Calu3 (cell line): Measurements from ENCODE around the gene ABHD8. TPM values are rescaled to one million over a fixed set of nuclear protein-coding genes. Genes with fewer than 3 reads are reported as not detected.

Experiments
- BruUV-seq: library from RNA; stranded (reverse); fragments of 400-500 nt; replicated peaks from 2 replicates; lab custom pipeline; 2021; lab: Mats Ljungman, UMichigan
- CTCF ChIA-PET: fragments of 300-600 bp; sonication (Branson Sonifier 250); formaldehyde crosslinking; loops from one replicate; lab custom pipeline; 2022; ENCODE audit warnings: antibody characterized with exemption; lab: Charles Lee
- DNase-seq: peaks from one replicate; pipeline ENCODE4 v3.0.0; 2022
- H3K27ac Mint-ChIP-seq: one replicate; pipeline ENCODE4 v1.8.0; 2022; ENCODE audit warnings: mixed read lengths; ENCODE audit not compliant: unreplicated experiment
- H3K27me3 Mint-ChIP-seq: one replicate; pipeline ENCODE4 v1.8.0; 2022; ENCODE audit warnings: mixed read lengths; ENCODE audit not compliant: unreplicated experiment
- H3K36me3 Mint-ChIP-seq: one replicate; pipeline ENCODE4 v1.8.0; 2022; ENCODE audit warnings: mild to moderate bottlenecking, moderate library complexity, mixed read lengths; ENCODE audit not compliant: insufficient read depth, unreplicated experiment
- H3K4me1 Mint-ChIP-seq: one replicate; pipeline ENCODE4 v1.8.0; 2022; ENCODE audit warnings: mild to moderate bottlenecking, low read depth, mixed read lengths; ENCODE audit not compliant: unreplicated experiment
- H3K4me3 Mint-ChIP-seq: one replicate; pipeline ENCODE4 v1.8.0; 2022; ENCODE audit warnings: mild to moderate bottlenecking, low read depth, moderate library complexity, mixed read lengths; ENCODE audit not compliant: unreplicated experiment
- H3K9me3 Mint-ChIP-seq: one replicate; pipeline ENCODE4 v1.8.0; 2022; ENCODE audit warnings: low read depth, mixed read lengths; ENCODE audit not compliant: unreplicated experiment
- intact Hi-C: fragments of 100-400 bp; cut with micrococcal nuclease; formaldehyde crosslinking; loops from one replicate; pipeline ENCODE4 v1.10.0; 2022; ENCODE audit not compliant: unreplicated experiment
- total RNA-seq: library from RNA; stranded (reverse); gene quantifications from 2 replicates; pipeline ENCODE4 v1.2.3, GENCODE V29; 2022
- TF ChIP-seq, protein P1 (sequence below): fragments of 200-600 bp; IDR thresholded peaks from one replicate; pipeline ENCODE4 v1.8.0; 2022; ENCODE audit warnings: antibody characterized with exemption; ENCODE audit not compliant: unreplicated experiment

The ABHD8 gene
- total RNA-seq, 1 experiment from 2014 or later = 6.0 TPM

DNA sequence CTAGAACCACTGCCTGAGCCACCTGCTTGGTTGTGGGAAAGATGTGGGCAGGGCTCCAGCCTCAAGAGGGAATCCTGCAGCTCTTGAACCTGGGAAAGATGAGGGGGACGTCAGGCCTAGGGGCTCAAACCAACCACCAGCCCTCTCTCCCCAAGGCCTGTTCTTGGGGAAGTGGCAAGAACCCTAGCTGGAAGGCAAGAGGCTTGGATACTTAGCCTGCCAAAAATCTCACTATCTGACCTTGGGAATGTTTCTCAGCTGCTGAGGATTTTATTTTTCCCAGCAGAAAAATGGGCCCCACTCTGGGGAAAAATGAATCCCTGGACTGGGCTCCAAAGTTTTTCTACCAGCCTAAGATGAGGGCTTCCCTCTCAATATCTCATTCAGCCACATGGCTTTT lies 43.3 kb downstream of the ABHD8 start:
- TF ChIP-seq, protein P1, sequence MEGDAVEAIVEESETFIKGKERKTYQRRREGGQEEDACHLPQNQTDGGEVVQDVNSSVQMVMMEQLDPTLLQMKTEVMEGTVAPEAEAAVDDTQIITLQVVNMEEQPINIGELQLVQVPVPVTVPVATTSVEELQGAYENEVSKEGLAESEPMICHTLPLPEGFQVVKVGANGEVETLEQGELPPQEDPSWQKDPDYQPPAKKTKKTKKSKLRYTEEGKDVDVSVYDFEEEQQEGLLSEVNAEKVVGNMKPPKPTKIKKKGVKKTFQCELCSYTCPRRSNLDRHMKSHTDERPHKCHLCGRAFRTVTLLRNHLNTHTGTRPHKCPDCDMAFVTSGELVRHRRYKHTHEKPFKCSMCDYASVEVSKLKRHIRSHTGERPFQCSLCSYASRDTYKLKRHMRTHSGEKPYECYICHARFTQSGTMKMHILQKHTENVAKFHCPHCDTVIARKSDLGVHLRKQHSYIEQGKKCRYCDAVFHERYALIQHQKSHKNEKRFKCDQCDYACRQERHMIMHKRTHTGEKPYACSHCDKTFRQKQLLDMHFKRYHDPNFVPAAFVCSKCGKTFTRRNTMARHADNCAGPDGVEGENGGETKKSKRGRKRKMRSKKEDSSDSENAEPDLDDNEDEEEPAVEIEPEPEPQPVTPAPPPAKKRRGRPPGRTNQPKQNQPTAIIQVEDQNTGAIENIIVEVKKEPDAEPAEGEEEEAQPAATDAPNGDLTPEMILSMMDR = no peak
- no peak for DNase-seq
- no TSS peak for BruUV-seq
- Mint-ChIP-seq H3K36me3 (no peaks in the 10 kb centered on the region), H3K9me3 (no peaks in the 10 kb centered on the region), H3K4me3 (no peak overlapping the region), H3K27ac (no peak overlapping the region), H3K4me1 (peaks cover 20% of the 10 kb centered on the region), H3K27me3 (no peaks in the 10 kb centered on the region)
- CTCF ChIA-PET = interaction anchor here (1.4 kb wide), 1 partner anchor 11 kb away, joined by 4 read pairs; no protein-coding TSS in a partner anchor
- intact Hi-C loops = no loop called here

DNA sequence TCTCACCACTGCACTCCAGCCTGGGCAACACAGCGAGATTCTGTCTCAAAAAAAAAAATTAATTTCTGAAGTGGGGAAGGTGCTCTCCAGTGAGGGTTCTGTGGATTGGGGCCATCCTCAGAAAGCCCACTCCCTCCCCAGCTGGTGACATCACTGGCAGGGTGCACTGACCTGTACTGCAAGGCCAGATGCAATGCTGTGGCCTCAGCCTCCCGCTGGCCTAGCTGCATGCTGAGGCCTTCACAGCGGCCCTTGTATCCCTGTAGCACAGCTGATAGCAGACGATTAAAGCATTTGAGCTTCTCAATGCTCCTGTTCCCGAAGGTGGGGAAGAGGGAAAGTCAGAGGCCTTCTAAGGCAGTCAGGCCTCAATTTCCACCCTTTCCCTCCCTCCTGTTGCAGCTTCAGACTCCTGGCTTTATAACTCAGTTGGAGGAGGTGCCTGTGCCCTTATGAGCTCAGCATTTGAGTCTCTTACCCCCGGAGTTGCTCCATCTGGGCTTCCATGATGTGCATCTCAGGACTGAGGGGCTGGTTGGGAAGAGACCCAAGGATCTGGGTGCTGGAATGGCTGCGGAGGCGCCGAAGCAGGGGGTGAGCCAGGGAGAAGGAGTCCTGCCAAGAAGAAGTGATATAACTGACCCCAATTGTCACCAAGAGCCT lies 44.0 kb downstream of the ABHD8 start:
- no peak for DNase-seq

DNA sequence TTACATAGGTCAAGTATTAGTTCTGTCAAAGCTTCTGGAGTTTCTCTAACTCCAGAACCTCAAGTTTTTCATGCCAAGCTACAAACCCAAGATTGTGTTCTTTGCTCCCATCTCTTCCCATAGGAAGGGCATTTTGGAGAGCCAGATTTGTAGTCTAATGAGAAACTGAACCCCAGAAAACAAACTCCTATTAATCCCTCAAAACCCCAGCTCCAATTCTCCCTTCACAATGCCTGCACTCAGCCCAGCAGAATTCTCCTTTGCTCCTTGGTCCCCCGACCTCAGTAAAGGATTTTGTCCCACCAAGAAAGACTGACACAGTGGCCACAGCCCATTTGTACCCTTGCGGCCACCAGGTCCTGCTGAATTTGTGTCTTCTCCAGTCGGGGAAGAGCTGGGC lies 47.1 kb downstream of the ABHD8 start:
- intact Hi-C loops = no loop called here
- no peaks in the 10 kb centered on the region for H3K9me3 Mint-ChIP-seq
- DNase-seq = no peak
- no peaks in the 10 kb centered on the region for H3K36me3 Mint-ChIP-seq
- TF ChIP-seq, protein P1 = no peak
- CTCF ChIA-PET = interaction anchor here (0.6 kb wide), 1 partner anchor 52 kb away, joined by 4 read pairs; no protein-coding TSS in a partner anchor
- no peak overlapping the region for H3K27ac Mint-ChIP-seq
- H3K4me3 Mint-ChIP-seq = no peak overlapping the region
- no peaks in the 10 kb centered on the region for H3K27me3 Mint-ChIP-seq
- H3K4me1 Mint-ChIP-seq = peaks cover 16% of the 10 kb centered on the region
- no TSS peak for BruUV-seq

More for the DNA sequence above, 44.0 kb downstream of the ABHD8 start:
- H3K36me3 Mint-ChIP-seq = no peaks in the 10 kb centered on the region
- H3K4me3 Mint-ChIP-seq = no peak overlapping the region
- CTCF ChIA-PET = no interaction called here
- intact Hi-C loops = no loop called here
- no TSS peak for BruUV-seq
- H3K27ac Mint-ChIP-seq = no peak overlapping the region
- H3K9me3 Mint-ChIP-seq = no peaks in the 10 kb centered on the region
- TF ChIP-seq, protein P1 = no peak
- H3K4me1 Mint-ChIP-seq = peaks cover 17% of the 10 kb centered on the region
- H3K27me3 Mint-ChIP-seq = no peaks in the 10 kb centered on the region

DNA sequence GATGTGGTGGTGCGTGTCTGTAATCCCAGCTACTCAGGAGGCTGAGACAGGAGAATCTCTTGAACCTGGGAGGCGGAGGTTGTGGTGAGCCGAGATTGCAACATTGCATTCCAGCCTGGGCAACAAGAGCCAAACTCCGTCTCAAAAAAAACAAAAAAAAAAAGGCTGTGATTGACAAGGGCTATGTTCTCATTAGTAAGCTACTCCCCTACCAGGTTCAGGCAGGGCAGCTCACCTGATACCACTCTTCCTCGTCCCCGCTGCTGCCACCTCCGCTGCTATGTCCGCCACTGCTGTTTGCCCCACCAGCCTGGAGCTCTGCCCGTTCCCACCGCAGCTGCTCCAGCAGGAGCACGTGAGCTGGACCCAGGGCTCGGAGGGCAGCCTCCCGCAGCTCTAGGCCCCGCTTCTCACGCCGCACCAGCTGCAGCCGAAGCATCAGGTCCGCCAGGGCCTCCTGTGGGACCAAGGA lies 48.0 kb downstream of the ABHD8 start:
- Mint-ChIP-seq H3K27ac (peak overlapping the region; percentile 42), H3K4me1 (peaks cover 8% of the 10 kb centered on the region), H3K4me3 (no peak overlapping the region), H3K36me3 (no peaks in the 10 kb centered on the region), H3K27me3 (no peaks in the 10 kb centered on the region), H3K9me3 (no peaks in the 10 kb centered on the region)
- BruUV-seq = no TSS peak
- peak; percentile 40 for DNase-seq
- TF ChIP-seq, protein P1 = no peak
- intact Hi-C loops = no loop called here
- CTCF ChIA-PET = interaction anchor here (0.7 kb wide), 1 partner anchor 1010 kb away, joined by 4 read pairs; no protein-coding TSS in a partner anchor
